H1 (cell line): ENCODE results near the gene ANKRD40. TPM values are rescaled to one million over a fixed set of nuclear protein-coding genes. Genes with fewer than 3 reads are reported as not detected.

Experiments
- CTCF ChIA-PET: fragments of 300-600 bp; sonication (Branson Sonifier 250); formaldehyde crosslinking; loops from one replicate; lab custom pipeline; 2021; ENCODE audit not compliant: partially characterized antibody; lab: Charles Lee
- POLR2A ChIA-PET: fragments of 300-600 bp; sonication (Branson Sonifier 250); formaldehyde crosslinking; loops from one replicate; lab custom pipeline; 2021; ENCODE audit warnings: inconsistent platforms; ENCODE audit not compliant: partially characterized antibody; lab: Charles Lee
- DNase-seq, 2 experiments: peaks; one replicate each; pipeline versions ENCODE4 v3.0.0 to v3.0.0-alpha.2; 2010 to 2022; ENCODE audit warnings: low spot score in 2 of 2, low read depth in 1 of 2, mixed read lengths in 1 of 2
- FAIRE-seq: peaks from 2 replicates; lab custom pipeline; 2011; peaks lifted over from hg19 to GRCh38; lab: Jason Lieb, UNC
- H2AFZ ChIP-seq: 2 replicates; pipeline ENCODE4 v1.8.1; 2012; ENCODE audit warnings: low read length, inconsistent platforms
- H2AK5ac ChIP-seq: 2 replicates; pipeline ENCODE4 v1.6.1; 2013; ENCODE audit warnings: low read depth, low read length
- H2BK120ac ChIP-seq: replicated peaks from 2 replicates; pipeline ENCODE3; 2013; ENCODE audit warnings: low read depth, low read length, inconsistent platforms
- H2BK12ac ChIP-seq: 2 replicates; pipeline ENCODE4 v1.6.1; 2013; ENCODE audit warnings: low read depth, low read length
- H2BK15ac ChIP-seq: 2 replicates; pipeline ENCODE4 v1.6.1; 2013; ENCODE audit warnings: low read length
- H2BK20ac ChIP-seq: 2 replicates; pipeline ENCODE4 v1.6.1; 2013; ENCODE audit warnings: low read length
- H2BK5ac ChIP-seq: 2 replicates; pipeline ENCODE4 v1.6.1; 2013; ENCODE audit warnings: low read depth, low read length
- H3K14ac ChIP-seq: 2 replicates; pipeline ENCODE4 v1.6.1; 2013; ENCODE audit warnings: inconsistent platforms; ENCODE audit not compliant: insufficient read length
- H3K18ac ChIP-seq: 2 replicates; pipeline ENCODE4 v1.6.1; 2013; ENCODE audit warnings: low read length; ENCODE audit errors: extremely low read depth
- H3K23ac ChIP-seq: 2 replicates; pipeline ENCODE4 v1.6.1; 2013; ENCODE audit warnings: inconsistent platforms; ENCODE audit not compliant: insufficient read length
- H3K23me2 ChIP-seq: 2 replicates; pipeline ENCODE4 v1.6.1; 2013; ENCODE audit warnings: low read depth, low read length
- H3K27ac ChIP-seq: 2 replicates; pipeline ENCODE4 v1.6.1; 2011; ENCODE audit warnings: low read depth, low read length, inconsistent platforms
- H3K27me3 ChIP-seq, 4 experiments: replicated peaks in 1 of 4; 1 replicate in 1 of 4; 2 replicates in 3 of 4; pipeline versions ENCODE4 v1.6.1 to v1.8.1; 2011 to 2013; ENCODE audit warnings: low read length in 3 of 4, mild to moderate bottlenecking in 3 of 4, inconsistent platforms in 2 of 4, mixed read lengths in 2 of 4, moderate library complexity in 1 of 4; ENCODE audit not compliant: control insufficient read depth in 3 of 4, insufficient read depth in 3 of 4; ENCODE audit errors: extremely low read depth in 1 of 4
- H3K36me3 ChIP-seq, 4 experiments: 2 replicates each; pipeline versions ENCODE4 v1.6.1 to v1.8.1; 2011 to 2013; ENCODE audit warnings: mild to moderate bottlenecking in 4 of 4, low read length in 3 of 4, moderate library complexity in 2 of 4, control low read depth in 1 of 4, inconsistent platforms in 1 of 4; ENCODE audit not compliant: insufficient read depth in 4 of 4, control insufficient read depth in 2 of 4
- H3K4ac ChIP-seq: replicated peaks from 2 replicates; pipeline ENCODE3; 2013; ENCODE audit warnings: low read length, low read depth, mixed read lengths, inconsistent platforms; ENCODE audit not compliant: insufficient read length
- H3K4me1 ChIP-seq, 4 experiments: replicated peaks in 1 of 4; 1 replicate in 1 of 4; 2 replicates in 3 of 4; pipeline versions ENCODE4 v1.6.1 to v1.8.1; 2011 to 2013; ENCODE audit warnings: low read length in 3 of 4, inconsistent platforms in 2 of 4, mixed read lengths in 1 of 4; ENCODE audit not compliant: insufficient read depth in 4 of 4, control insufficient read depth in 3 of 4
- H3K4me2 ChIP-seq, 2 experiments: 2 replicates each; pipeline versions ENCODE4 v1.6.1 to v1.8.1; 2011 to 2013; ENCODE audit warnings: low read depth in 2 of 2, low read length in 2 of 2, control low read depth in 1 of 2, inconsistent platforms in 1 of 2, mild to moderate bottlenecking in 1 of 2; ENCODE audit not compliant: insufficient read depth in 1 of 2
- H3K4me3 ChIP-seq, 4 experiments: fragments of 200-600, 300-600 bp in 1 of 4; sonication (generic), shearing (Covaris generic), sonication (Bioruptor Twin) in 1 of 4; 2 replicates each; pipeline versions ENCODE4 v1.5.1 to v1.8.1; 2011 to 2016; ENCODE audit warnings: low read length in 4 of 4, low read depth in 3 of 4, control low read depth in 2 of 4, inconsistent platforms in 2 of 4, mild to moderate bottlenecking in 2 of 4, mixed read lengths in 1 of 4, moderate library complexity in 1 of 4; ENCODE audit not compliant: insufficient read depth in 2 of 4; ENCODE audit errors: extremely low read depth in 1 of 4
- H3K56ac ChIP-seq: replicated peaks from 2 replicates; pipeline ENCODE3; 2013; ENCODE audit warnings: low read depth, mild to moderate bottlenecking, mixed read lengths, low read length, inconsistent platforms; ENCODE audit not compliant: insufficient read length
- H3K79me1 ChIP-seq: 2 replicates; pipeline ENCODE4 v1.6.1; 2013; ENCODE audit warnings: low read depth, low read length, control low read depth
- H3K79me2 ChIP-seq, 2 experiments: 2 replicates each; pipeline versions ENCODE4 v1.6.1 to v1.8.1; 2012 to 2013; ENCODE audit warnings: low read length in 2 of 2, mild to moderate bottlenecking in 2 of 2, inconsistent platforms in 1 of 2; ENCODE audit not compliant: insufficient read depth in 2 of 2, control insufficient read depth in 1 of 2
- H3K9ac ChIP-seq, 4 experiments: replicated peaks in 1 of 4; 1 replicate in 1 of 4; 2 replicates in 3 of 4; pipeline versions ENCODE4 v1.6.1 to v1.8.1; 2011 to 2013; ENCODE audit warnings: low read depth in 3 of 4, low read length in 3 of 4, control low read depth in 2 of 4, mild to moderate bottlenecking in 2 of 4, moderate library complexity in 2 of 4, inconsistent platforms in 1 of 4; ENCODE audit errors: extremely low read depth in 1 of 4
- H3K9me3 ChIP-seq, 2 experiments: 2 replicates each; pipeline versions ENCODE4 v1.6.1 to v1.8.1; 2012 to 2013; ENCODE audit warnings: mild to moderate bottlenecking in 2 of 2, moderate library complexity in 2 of 2, control low read depth in 1 of 2, inconsistent platforms in 1 of 2, low read depth in 1 of 2, low read length in 1 of 2, mixed read lengths in 1 of 2; ENCODE audit not compliant: insufficient read depth in 2 of 2
- H4K20me1 ChIP-seq, 2 experiments: replicated peaks in 1 of 2; 2 replicates each; pipeline versions ENCODE3 to v1.8.1; 2011 to 2013; ENCODE audit warnings: inconsistent platforms in 2 of 2, low read length in 2 of 2, mild to moderate bottlenecking in 1 of 2; ENCODE audit not compliant: insufficient read depth in 2 of 2, control insufficient read depth in 1 of 2
- H4K5ac ChIP-seq: 2 replicates; pipeline ENCODE4 v1.6.1; 2013; ENCODE audit warnings: low read length, low read depth, mixed read lengths, inconsistent platforms; ENCODE audit not compliant: insufficient read length
- H4K8ac ChIP-seq: 2 replicates; pipeline ENCODE4 v1.8.0; 2013; ENCODE audit warnings: mild to moderate bottlenecking, moderate library complexity, low read length, inconsistent platforms; ENCODE audit not compliant: insufficient read depth; ENCODE audit errors: extremely low read depth
- H4K91ac ChIP-seq: replicated peaks from 2 replicates; pipeline ENCODE3; 2013; ENCODE audit warnings: low read length, mixed read lengths, inconsistent platforms; ENCODE audit not compliant: insufficient read length
- BRCA1 ChIP-seq: IDR thresholded peaks from 2 replicates; pipeline ENCODE4 v1.6.1; 2012; ENCODE audit warnings: low read depth, low read length, improper control_type of control experiment
- CBX5 ChIP-seq: fragments of 300-800, 300-1000 bp; sonication (generic); IDR thresholded peaks from 2 replicates; pipeline ENCODE4 v1.7.1; 2016; ENCODE audit warnings: antibody characterized with exemption, low read length, low read depth
- CEBPB ChIP-seq: IDR thresholded peaks from 2 replicates; pipeline ENCODE4 v1.6.1; 2012; ENCODE audit warnings: low read depth, low read length
- CTBP2 ChIP-seq: IDR thresholded peaks from 2 replicates; pipeline ENCODE4 v1.7.0; 2011; ENCODE audit warnings: borderline replicate concordance, mild to moderate bottlenecking, moderate library complexity, mixed read lengths, low read length; ENCODE audit not compliant: insufficient read depth, insufficient read length
- FOSL1 ChIP-seq: IDR thresholded peaks from 2 replicates; pipeline ENCODE4 v1.6.1; 2011; ENCODE audit warnings: mild to moderate bottlenecking, low read depth, low read length, moderate library complexity; ENCODE audit not compliant: insufficient read depth
- HDAC2 ChIP-seq, 2 experiments: fragments of 300-600 bp in 1 of 2; sonication (generic) in 1 of 2; IDR thresholded peaks; 2 replicates each; pipeline ENCODE4 v1.6.1; 2011 to 2012; ENCODE audit warnings: low read depth in 2 of 2, low read length in 2 of 2, mild to moderate bottlenecking in 2 of 2, moderate library complexity in 2 of 2, borderline replicate concordance in 1 of 2, inconsistent platforms in 1 of 2
- JUND ChIP-seq: IDR thresholded peaks from 2 replicates; pipeline ENCODE4 v1.6.1; 2011; ENCODE audit warnings: mild to moderate bottlenecking, improper control_type of control experiment, low read length
- RNF2 ChIP-seq: fragments of 200-900, 300-1000 bp; sonication (generic); IDR thresholded peaks from 2 replicates; pipeline ENCODE4 v1.7.1; 2016; ENCODE audit warnings: borderline replicate concordance, low read depth, mild to moderate bottlenecking, antibody characterized with exemption, low read length; ENCODE audit not compliant: poor library complexity, severe bottlenecking; ENCODE audit errors: missing control alignments
- SAP30 ChIP-seq: fragments of 300-600 bp; sonication (generic); IDR thresholded peaks from 2 replicates; pipeline ENCODE4 v1.7.1; 2012; ENCODE audit warnings: low read length, moderate library complexity, mild to moderate bottlenecking, inconsistent platforms; ENCODE audit not compliant: insufficient read depth, insufficient replicate concordance
- SIN3A ChIP-seq, 2 experiments: IDR thresholded peaks in 1 of 2; conservative IDR thresholded peaks in 1 of 2; 2 replicates each; pipeline ENCODE4 v1.6.1; 2011 to 2012; ENCODE audit warnings: low read length in 2 of 2, improper control_type of control experiment in 1 of 2, low read depth in 1 of 2, mild to moderate bottlenecking in 1 of 2
- SIX5 ChIP-seq: IDR thresholded peaks from 2 replicates; pipeline ENCODE4 v1.6.1; 2011; ENCODE audit warnings: mild to moderate bottlenecking, low read depth, low read length
- SP4 ChIP-seq: IDR thresholded peaks from 2 replicates; pipeline ENCODE4 v1.6.1; 2012; ENCODE audit warnings: low read length, inconsistent platforms
- SUZ12 ChIP-seq: fragments of 200-600 bp; sonication (generic); IDR thresholded peaks from 2 replicates; pipeline ENCODE4 v1.6.1; 2012; ENCODE audit warnings: mild to moderate bottlenecking, inconsistent platforms, low read length, moderate library complexity, mixed read lengths
- TEAD4 ChIP-seq: IDR thresholded peaks from 2 replicates; pipeline ENCODE4 v1.6.1; 2012; ENCODE audit warnings: low read depth, low read length, inconsistent platforms, mixed read lengths
- WGBS, 2 experiments: shearing (Covaris generic) in 1 of 2; methylation state at CpG; one replicate each; pipeline versions ENCODE4 v1.1.6 to v1.1.7; 2013 to 2015; ENCODE audit warnings: low lambda C conversion rate in 2 of 2, mixed read lengths in 2 of 2, inconsistent platforms in 1 of 2, low coverage in 1 of 2, missing lambda C conversion rate in 1 of 2; ENCODE audit not compliant: insufficient replicate concordance in 2 of 2, insufficient coverage in 1 of 2, insufficient read length in 1 of 2; ENCODE audit errors: extremely low coverage in 1 of 2, missing lambda C conversion rate in 1 of 2; 5-methylcytosine and 5-hydroxymethylcytosine counted together
- polyA plus RNA-seq, 7 experiments: library from polyadenylated mRNA; depleted of rRNA in 3 of 7; stranded (reverse) in 5 of 7; unstranded in 2 of 7; fragments of >200 nt in 5 of 7; fragments of 200-250 nt in 2 of 7; gene quantifications; 1 replicate in 5 of 7; 2 replicates in 1 of 7; 4 replicates in 1 of 7; pipeline versions ENCODE4 v1.2.1 to v1.2.3, GENCODE V29; 2011 to 2013; ENCODE audit warnings: missing spikeins in 2 of 7, mixed read lengths in 2 of 7
- total RNA-seq: library from RNA; stranded (reverse); fragmentation: NEBNext Ultra II Directional; extraction: Animal tissue kit (Norgen Biotek cat#: 25700); gene quantifications from 2 replicates; pipeline ENCODE4 v1.2.1, GENCODE V29; 2021

Gene ANKRD40
- total and polyA plus RNA-seq, 2 of the 8 experiments (the other 6 are each of a cell fraction or from before 2014, with no cell fraction given) = 26.1 to 50.1 TPM

DNA sequence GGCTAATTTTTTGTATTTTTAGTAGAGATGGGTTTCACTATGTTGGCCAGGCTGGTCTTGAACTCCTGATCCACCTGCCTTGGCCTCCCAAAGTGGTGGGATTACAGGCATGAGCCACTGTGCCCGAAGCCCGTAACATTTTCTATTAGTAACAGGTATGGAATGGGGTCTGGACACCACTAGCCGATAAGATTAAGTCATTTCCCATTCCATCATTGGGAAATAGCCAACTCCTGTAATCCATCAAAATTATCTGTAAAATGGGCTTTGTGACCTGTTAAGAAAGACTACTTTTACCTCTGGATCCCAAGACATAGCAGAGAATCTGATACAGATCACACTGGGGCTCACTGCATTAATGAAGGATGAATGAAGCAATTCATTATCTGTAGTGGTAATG is 7.8 kb upstream of the ANKRD40 start:
- H4K8ac ChIP-seq = no peak overlapping the region
- no peaks in the 10 kb centered on the region for H3K9me3 ChIP-seq
- no peak overlapping the region for H3K27ac ChIP-seq
- FAIRE-seq (no peak), DNase-seq (no peak)
- H3K36me3 ChIP-seq = no peaks in the 10 kb centered on the region
- H3K23ac ChIP-seq = no peak overlapping the region
- no peak overlapping the region for H4K5ac ChIP-seq
- no peak overlapping the region for H4K91ac ChIP-seq
- H3K79me2 ChIP-seq = peaks cover 10 to 11% of the 10 kb centered on the region in 2 experiments
- no peak overlapping the region for H3K18ac ChIP-seq
- 77% methylated on average over 3 of the region's 3 CpGs; no CpG with 5 or more reads in 1 of the 2 experiments for WGBS, 2 experiments
- ChIA-PET POLR2A (interaction anchor here (0.9 kb wide), 1 partner anchor 27 kb away, joined by 3 read pairs; no protein-coding TSS in a partner anchor), CTCF (no interaction called here)
- no peak overlapping the region for H2AK5ac ChIP-seq
- H3K4ac ChIP-seq = no peak overlapping the region
- H2BK120ac ChIP-seq = no peak overlapping the region
- no peak overlapping the region for H3K56ac ChIP-seq
- no peaks in the 10 kb centered on the region; a peak in 1 of 7 replicates for H3K4me1 ChIP-seq
- no peak overlapping the region for H3K4me2 ChIP-seq
- no peaks in the 10 kb centered on the region for H3K79me1 ChIP-seq
- H3K27me3 ChIP-seq = no peaks in the 10 kb centered on the region
- H4K20me1 ChIP-seq = peaks cover 0 to 2% of the 10 kb centered on the region in 2 experiments
- no peak overlapping the region for H3K9ac ChIP-seq
- H2BK15ac ChIP-seq = no peak overlapping the region
- H2BK20ac ChIP-seq = no peak overlapping the region
- no peak overlapping the region for H3K4me3 ChIP-seq
- no peak overlapping the region for H2AFZ ChIP-seq
- H2BK5ac ChIP-seq = no peak overlapping the region
- no peak overlapping the region for H3K14ac ChIP-seq
- H2BK12ac ChIP-seq = no peak overlapping the region
- H3K23me2 ChIP-seq = no peaks in the 10 kb centered on the region
- TF ChIP-seq SUZ12 (no peak), CBX5 (no peak), SP4 (no peak), BRCA1 (no peak), CEBPB (no peak), HDAC2 (IDR thresholded peaks at IDR 0.05; ENCODE audit: borderline replicate concordance in 1 of 2, low read depth in 2 of 2, low read length in 2 of 2) (no peak), CTBP2 (no peak), TEAD4 (no peak), FOSL1 (no peak), JUND (no peak), SIN3A (conservative IDR thresholded peaks at IDR 0.05 in 1 of 2, IDR thresholded peaks at IDR 0.05 in 1 of 2; ENCODE audit: low read depth in 1 of 2, low read length in 2 of 2) (no peak), RNF2 (no peak), SAP30 (no peak), SIX5 (no peak)
